H54 (cell line): ENCODE results near the gene PCYOX1L.

ENCODE experiments used
- DNase-seq: peaks from one replicate; pipeline ENCODE4 v3.0.0; 2011; ENCODE audit warnings: low spot score, mixed read lengths; ENCODE audit not compliant: insufficient read length
- FAIRE-seq: peaks from 3 replicates; lab custom pipeline; 2011; peaks lifted over from hg19 to GRCh38; lab: Jason Lieb, UNC
- POLR2A ChIP-seq: IDR thresholded peaks from 2 replicates; pipeline ENCODE4 v1.6.1; 2011; ENCODE audit warnings: low read depth, mild to moderate bottlenecking, low read length

The PCYOX1L gene

DNA sequence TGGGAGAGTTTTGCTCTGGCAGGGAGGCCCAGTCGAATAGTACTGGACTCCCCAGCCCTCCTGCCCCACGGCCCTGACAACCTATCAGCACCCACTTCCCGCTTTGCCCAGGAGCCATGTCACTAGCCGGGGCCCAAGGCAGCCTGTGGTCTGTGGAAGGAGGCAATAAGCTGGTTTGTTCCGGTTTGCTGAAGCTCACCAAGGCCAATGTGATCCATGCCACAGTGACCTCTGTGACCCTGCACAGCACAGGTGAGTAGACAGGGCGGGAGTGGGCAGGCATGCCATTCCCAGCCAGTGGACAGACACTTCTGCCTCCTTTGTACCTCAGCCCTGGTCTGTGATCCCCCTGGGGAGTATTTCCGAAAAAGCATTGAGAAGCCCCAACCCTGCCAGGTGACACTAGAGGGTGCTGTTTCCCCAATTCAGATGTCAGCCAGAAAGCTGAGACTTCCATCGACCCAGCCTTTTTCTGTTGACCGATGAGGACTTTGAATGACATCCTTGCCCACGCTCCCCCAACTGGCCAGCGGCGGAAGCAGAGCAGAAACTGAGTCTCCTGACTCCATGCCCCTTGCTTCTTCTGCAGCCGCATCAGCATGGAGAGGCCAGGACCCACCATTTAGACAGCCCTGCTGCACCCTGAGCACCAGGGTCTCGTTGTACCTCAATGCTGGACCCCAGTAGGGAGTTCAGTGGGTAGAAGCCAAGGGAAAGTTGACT, 9.6 kb downstream of the PCYOX1L start:
- TF ChIP-seq POLR2A, result no peak
- FAIRE-seq, result no peak
- peak; percentile 84 for DNase-seq

DNA sequence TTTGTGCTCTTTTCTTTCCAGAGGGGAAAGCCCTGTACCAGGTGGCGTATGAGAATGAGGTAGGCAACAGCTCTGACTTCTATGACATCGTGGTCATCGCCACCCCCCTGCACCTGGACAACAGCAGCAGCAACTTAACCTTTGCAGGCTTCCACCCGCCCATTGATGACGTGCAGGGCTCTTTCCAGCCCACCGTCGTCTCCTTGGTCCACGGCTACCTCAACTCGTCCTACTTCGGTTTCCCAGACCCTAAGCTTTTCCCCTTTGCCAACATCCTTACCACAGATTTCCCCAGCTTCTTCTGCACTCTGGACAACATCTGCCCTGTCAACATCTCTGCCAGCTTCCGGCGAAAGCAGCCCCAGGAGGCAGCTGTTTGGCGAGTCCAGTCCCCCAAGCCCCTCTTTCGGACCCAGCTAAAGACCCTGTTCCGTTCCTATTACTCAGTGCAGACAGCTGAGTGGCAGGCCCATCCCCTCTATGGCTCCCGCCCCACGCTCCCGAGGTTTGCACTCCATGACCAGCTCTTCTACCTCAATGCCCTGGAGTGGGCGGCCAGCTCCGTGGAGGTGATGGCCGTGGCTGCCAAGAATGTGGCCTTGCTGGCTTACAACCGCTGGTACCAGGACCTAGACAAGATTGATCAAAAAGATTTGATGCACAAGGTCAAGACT, 10.3 kb downstream of the PCYOX1L start:
- DNase-seq (no peak), FAIRE-seq (no peak)
- no peak for TF ChIP-seq POLR2A

DNA sequence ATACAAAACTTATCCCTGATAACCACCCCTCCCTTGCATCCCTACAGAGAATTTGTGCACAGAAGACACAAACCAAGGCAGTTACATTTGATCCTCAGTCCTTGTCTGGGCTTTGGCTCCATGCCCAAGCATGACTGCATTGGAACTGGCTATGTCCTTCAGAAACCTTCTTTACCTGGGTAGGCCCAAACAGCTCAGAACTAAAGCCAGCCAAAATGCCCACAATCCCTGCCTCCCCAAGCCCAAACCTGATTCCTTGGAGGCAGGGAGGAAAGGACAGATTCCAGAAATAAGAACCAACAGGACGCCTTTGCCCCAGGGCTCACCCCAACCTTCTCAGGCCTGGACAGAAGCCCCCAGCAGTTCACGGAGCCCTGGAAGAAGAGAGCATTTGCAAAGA, 13.0 kb downstream of the PCYOX1L start:
- FAIRE-seq, result no peak
- no peak for DNase-seq
- TF ChIP-seq POLR2A, result no peak

DNA sequence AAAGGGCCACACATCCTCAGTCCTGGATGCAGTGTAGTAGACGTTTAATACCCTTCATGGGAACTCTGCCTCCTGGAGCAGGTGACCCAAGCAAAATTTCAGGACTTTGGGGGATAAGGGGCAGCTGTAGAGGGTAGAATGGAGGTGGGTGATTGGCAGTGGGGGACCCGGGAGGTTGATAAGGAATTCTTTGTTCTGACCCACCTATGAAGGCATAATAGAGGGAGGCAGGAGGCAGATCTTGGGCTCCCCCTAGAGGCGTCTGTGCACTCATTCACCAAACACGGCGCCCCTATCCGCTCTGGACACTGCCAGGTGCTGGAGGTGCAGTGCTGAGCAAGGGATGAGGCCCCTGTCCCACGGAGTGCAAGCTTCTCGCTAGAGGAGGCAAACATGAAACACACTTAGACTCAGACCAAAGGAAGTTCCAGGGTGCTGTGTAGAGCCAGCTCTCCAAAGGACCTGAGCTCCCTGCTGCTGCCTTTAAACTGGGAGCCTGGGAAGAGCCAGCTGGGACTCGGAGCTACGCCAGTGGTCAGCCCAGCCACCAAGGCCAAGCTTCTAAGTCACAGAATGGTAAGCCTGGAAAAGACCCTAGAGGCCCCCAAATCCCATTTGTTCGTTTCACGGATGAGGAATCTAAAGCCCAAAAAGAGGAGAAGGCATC, 13.6 kb downstream of the PCYOX1L start:
- TF ChIP-seq POLR2A, result no peak
- peak; percentile 77 for DNase-seq
- no peak for FAIRE-seq

DNA sequence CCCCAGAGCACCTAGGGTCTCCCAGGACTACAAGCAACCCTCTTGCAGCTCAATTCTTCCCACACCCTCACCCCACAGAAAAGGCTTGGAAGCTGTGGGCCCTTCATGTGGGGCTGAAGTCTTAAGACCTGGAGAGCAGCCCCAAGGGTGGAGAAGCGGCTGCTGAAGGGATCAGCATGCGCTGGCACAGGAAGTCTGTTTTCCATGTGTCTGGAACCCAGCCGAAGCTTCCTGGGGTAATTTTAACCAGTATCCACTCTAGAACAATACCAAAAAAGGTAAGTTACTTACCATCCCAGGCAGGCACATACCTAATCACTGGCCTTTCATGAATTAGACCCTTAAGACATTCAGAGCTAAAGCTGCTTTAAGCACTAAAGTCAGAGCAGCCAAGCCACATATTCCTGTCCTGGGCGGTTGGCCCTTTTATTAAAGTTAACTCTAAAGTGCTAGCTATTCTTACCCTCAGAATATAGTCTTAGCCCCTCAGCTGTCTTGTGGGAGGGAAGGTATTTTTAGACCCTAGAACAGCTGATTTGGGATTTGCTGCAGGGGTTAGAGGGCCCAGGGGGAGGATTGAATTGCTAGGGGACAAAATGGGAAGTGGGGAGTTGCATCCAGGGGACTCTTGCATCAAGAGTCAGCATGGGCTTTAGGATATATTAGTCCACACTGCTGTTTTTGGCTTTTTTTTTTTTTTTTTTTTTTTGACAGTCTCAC, 14.4 kb downstream of the PCYOX1L start:
- no peak for DNase-seq
- FAIRE-seq, result no peak
- TF ChIP-seq POLR2A, result no peak

- no peak for TF ChIP-seq POLR2A
- no peak for FAIRE-seq
- DNase-seq, result no peak
Observed at GRCh38 chr5:149372932-149373331, 15.1 kb downstream of the PCYOX1L start.

DNA sequence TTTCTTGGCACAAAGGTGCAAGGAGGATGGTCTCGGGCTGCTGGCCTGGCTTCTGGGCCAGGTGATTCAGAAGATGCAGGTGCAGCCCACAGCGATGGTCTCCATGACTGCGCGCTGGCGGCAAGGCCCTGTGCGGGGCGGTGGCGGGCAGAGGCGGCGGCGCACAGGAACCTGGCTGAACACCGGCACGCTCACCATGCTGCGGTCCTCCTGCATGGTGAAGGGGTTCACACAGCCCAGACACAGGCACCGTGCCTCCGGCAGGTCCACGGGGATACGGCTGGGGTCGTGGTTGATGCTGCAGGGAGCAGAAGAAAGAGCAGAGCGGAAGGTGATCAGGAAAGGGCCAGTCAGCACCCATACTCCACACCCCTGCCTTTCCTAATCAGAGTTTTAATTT, 16.5 kb downstream of the PCYOX1L start:
- FAIRE-seq (no peak), DNase-seq (no peak)
- no peak for TF ChIP-seq POLR2A

- DNase-seq (no peak), FAIRE-seq (no peak)
- TF ChIP-seq POLR2A, result no peak
Observed at GRCh38 chr5:149374801-149375200, 17.0 kb downstream of the PCYOX1L start.

DNA sequence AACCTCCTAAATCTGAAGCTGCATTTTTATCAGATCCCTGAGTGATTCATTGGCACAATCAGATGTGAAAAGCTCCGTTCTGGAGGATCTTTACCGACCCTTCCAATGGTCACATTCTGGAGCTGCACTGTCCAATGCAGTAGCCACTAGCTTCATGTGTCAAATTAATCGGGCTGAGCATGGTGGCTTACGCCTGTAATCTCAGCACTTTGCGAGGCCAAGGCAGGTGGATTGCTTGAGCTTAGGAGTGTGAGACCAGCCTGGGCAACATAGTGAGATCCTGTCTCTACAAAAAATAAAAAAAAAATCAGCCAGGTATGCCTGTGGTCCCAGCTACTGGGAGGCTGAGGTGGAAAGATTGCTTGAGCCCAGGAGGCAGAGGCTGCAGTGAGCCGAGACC, 17.6 kb downstream of the PCYOX1L start:
- FAIRE-seq, result no peak
- TF ChIP-seq POLR2A, result no peak
- DNase-seq, result no peak

DNA sequence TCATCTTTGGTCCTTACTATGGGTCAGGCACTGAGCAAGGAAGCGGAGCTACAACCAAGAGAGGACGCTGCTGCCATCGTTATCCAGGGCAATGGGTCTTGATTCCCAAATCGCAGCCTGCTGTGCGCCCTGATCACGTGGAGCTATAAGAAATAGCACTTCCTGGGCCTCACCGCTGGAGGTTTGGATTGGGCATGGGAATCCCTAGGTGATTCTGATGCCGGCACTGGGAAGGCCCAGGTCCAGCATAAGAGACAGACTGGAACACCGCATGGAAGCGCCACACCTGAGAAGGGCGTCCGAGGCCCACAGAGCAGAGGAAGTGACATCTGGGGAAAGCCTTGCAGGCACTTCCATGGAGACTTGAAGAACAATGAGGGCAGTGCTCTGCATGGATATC, 18.3 kb downstream of the PCYOX1L start:
- no peak for FAIRE-seq
- DNase-seq, result no peak
- no peak for TF ChIP-seq POLR2A

DNA sequence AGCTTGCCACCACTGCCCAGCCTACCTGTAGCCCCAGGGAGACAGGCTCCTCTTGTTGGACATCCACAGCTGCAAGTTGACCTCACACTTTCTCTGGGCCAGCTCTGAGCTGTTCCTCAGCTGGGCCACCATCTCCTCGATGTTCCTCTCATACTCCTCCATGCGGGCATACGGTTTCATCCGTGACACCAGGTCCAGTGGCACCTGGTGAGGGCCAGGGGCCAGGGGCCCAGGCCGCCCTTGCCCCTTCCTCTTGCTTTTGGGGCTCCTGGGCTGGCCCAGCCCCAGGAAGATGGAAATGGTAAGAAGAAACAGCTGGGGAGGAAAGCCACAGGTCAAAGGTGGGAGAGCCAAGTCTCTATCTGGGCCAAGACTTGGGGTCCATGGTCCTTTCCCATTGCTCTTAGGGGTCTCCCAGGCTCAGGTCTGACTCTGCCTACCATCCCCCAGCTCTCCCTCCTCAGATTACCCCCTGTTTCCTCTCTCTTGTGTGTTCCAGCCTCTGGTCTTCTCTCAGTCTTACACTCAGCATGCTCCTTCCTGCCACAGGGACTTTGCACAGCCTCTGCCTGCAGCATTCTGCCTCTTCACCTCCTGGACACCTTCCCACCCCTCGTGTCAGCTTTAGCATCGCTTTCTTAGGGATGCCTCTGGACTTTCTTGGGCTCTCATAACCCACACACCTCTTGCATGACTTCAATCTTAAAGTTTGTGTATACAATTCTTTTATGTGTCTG, 19.0 kb downstream of the PCYOX1L start:
- TF ChIP-seq POLR2A, result no peak
- FAIRE-seq, result no peak

GRCh38 chr5:149378241-149378820, 20.5 kb downstream of the PCYOX1L start:
- FAIRE-seq, result no peak
- no peak for TF ChIP-seq POLR2A
- no peak for DNase-seq

More for the DNA sequence above, 19.0 kb downstream of the PCYOX1L start:
- DNase-seq, result no peak
